Ramos (cell line): ENCODE data around the gene AMOT.

Experiments used
- in situ Hi-C: fragments of 300-500 bp; cut with MboI; formaldehyde crosslinking; loops from one replicate; pipeline ENCODE4 v1.14.3; 2022; ENCODE audit warnings: low sequenced_read_pairs; ENCODE audit not compliant: unreplicated experiment

The AMOT gene

GRCh38 chrX:112841114-112841819 is 636 bp upstream of the AMOT start:
- in situ Hi-C loops = no loop called here

GRCh38 chrX:112839856-112840255 is 775 bp downstream of the AMOT start:
- in situ Hi-C loops = no loop called here

- in situ Hi-C loops = no loop called here
Measured at GRCh38 chrX:112837531-112837930, 3.1 kb downstream of the AMOT start.

- in situ Hi-C loops = no loop called here
Measured at GRCh38 chrX:112835019-112835418, 5.6 kb downstream of the AMOT start.

GRCh38 chrX:112834031-112834845 is 6.4 kb downstream of the AMOT start:
- in situ Hi-C loops = no loop called here

GRCh38 chrX:112832481-112833095 is 8.0 kb downstream of the AMOT start:
- in situ Hi-C loops = no loop called here

- in situ Hi-C loops = no loop called here
Measured at GRCh38 chrX:112830540-112830939, 10.1 kb downstream of the AMOT start.

- in situ Hi-C loops = no loop called here
Measured at GRCh38 chrX:112827292-112827903, 13.2 kb downstream of the AMOT start.

- in situ Hi-C loops = no loop called here
Measured at GRCh38 chrX:112826023-112826422, 14.6 kb downstream of the AMOT start.

- in situ Hi-C loops = no loop called here
Measured at GRCh38 chrX:112822892-112823291, 17.7 kb downstream of the AMOT start.

GRCh38 chrX:112820364-112821268 is 20.0 kb downstream of the AMOT start:
- in situ Hi-C loops = no loop called here

GRCh38 chrX:112819813-112820212 is 20.8 kb downstream of the AMOT start:
- in situ Hi-C loops = no loop called here

- in situ Hi-C loops = no loop called here
Measured at GRCh38 chrX:112819008-112819640, 21.5 kb downstream of the AMOT start.

- in situ Hi-C loops = no loop called here
Measured at GRCh38 chrX:112818114-112819007, 22.3 kb downstream of the AMOT start.

GRCh38 chrX:112816908-112817307 is 23.7 kb downstream of the AMOT start:
- in situ Hi-C loops = no loop called here

GRCh38 chrX:112814496-112814895 is 26.1 kb downstream of the AMOT start:
- in situ Hi-C loops = no loop called here

GRCh38 chrX:112812741-112813140 is 27.9 kb downstream of the AMOT start:
- in situ Hi-C loops = no loop called here

- in situ Hi-C loops = no loop called here
Measured at GRCh38 chrX:112808651-112809195, 31.9 kb downstream of the AMOT start.
